CD4-positive, alpha-beta T cell (primary cell): ENCODE results near the gene BRD9. TPM values are rescaled to one million over a fixed set of nuclear protein-coding genes. Genes with fewer than 3 reads are reported as not detected.

ENCODE experiments used
- ATAC-seq: fragments of 200-7000 bp; cut with Tn5 transposase; one replicate; pipeline ENCODE4 v1.10.0; 2022; ENCODE audit warnings: mild to moderate bottlenecking; ENCODE audit not compliant: poor library complexity
- CTCF ChIA-PET: fragments of 350-600 bp; sonication (Branson Sonifier 250); formaldehyde crosslinking; loops from one replicate; lab custom pipeline; 2021; ENCODE audit warnings: antibody characterized with exemption, inconsistent platforms; lab: Charles Lee
- POLR2A ChIA-PET: fragments of 350-600 bp; sonication (Branson Sonifier 250); formaldehyde crosslinking; loops from one replicate; lab custom pipeline; 2021; ENCODE audit warnings: antibody characterized with exemption, inconsistent platforms; lab: Charles Lee
- DNase-seq, 14 experiments: peaks; one replicate each; pipeline ENCODE4 v3.0.0-alpha.2; 2013 to 2020; ENCODE audit warnings: mixed read lengths in 2 of 14
- H3K27ac ChIP-seq, 2 donors: one replicate each; pipeline versions ENCODE4 v1.5.1 to v1.7.0; 2013; ENCODE audit warnings: low read length in 2 of 2, low read depth in 1 of 2, mild to moderate bottlenecking in 1 of 2
- H3K27me3 ChIP-seq, 2 experiments: 1 replicate in 1 of 2; 2 replicates in 1 of 2; pipeline versions ENCODE4 v1.6.1 to v1.7.0; 2013; ENCODE audit warnings: low read length in 2 of 2, control low read depth in 1 of 2, mild to moderate bottlenecking in 1 of 2, moderate library complexity in 1 of 2; ENCODE audit not compliant: insufficient read depth in 2 of 2, control insufficient read depth in 1 of 2
- H3K36me3 ChIP-seq: one replicate; pipeline ENCODE4 v1.6.1; 2013; ENCODE audit warnings: low read length, control low read depth; ENCODE audit not compliant: insufficient read depth
- H3K4me1 ChIP-seq: one replicate; pipeline ENCODE4 v1.6.1; 2013; ENCODE audit warnings: low read length, control low read depth; ENCODE audit not compliant: insufficient read depth
- H3K4me3 ChIP-seq: one replicate; pipeline ENCODE4 v1.5.1; 2013; ENCODE audit warnings: mild to moderate bottlenecking, low read length, moderate library complexity
- H3K9me3 ChIP-seq, 2 experiments: 1 replicate in 1 of 2; 2 replicates in 1 of 2; pipeline versions ENCODE4 v1.6.1 to v1.7.0; 2013; ENCODE audit warnings: low read length in 2 of 2, mild to moderate bottlenecking in 2 of 2, control low read depth in 1 of 2, moderate library complexity in 1 of 2; ENCODE audit not compliant: control insufficient read depth in 1 of 2, insufficient read depth in 1 of 2
- H3K27ac Mint-ChIP-seq: one replicate; pipeline ENCODE4 v1.8.0; 2020; ENCODE audit warnings: mixed read lengths
- H3K27me3 Mint-ChIP-seq: one replicate; pipeline ENCODE4 v1.8.0; 2021; ENCODE audit warnings: mixed read lengths
- H3K36me3 Mint-ChIP-seq: one replicate; pipeline ENCODE4 v1.8.0; 2021; ENCODE audit warnings: low read depth, mixed read lengths
- H3K4me1 Mint-ChIP-seq: one replicate; pipeline ENCODE4 v1.8.0; 2021; ENCODE audit warnings: low read depth, mixed read lengths
- H3K4me3 Mint-ChIP-seq: one replicate; pipeline ENCODE4 v1.8.0; 2020; ENCODE audit warnings: mild to moderate bottlenecking, mixed read lengths
- H3K9me3 Mint-ChIP-seq: one replicate; pipeline ENCODE4 v1.8.0; 2020; ENCODE audit warnings: mixed read lengths
- CTCF ChIP-seq: fragments of 200-600 bp; IDR thresholded peaks from one replicate; pipeline ENCODE4 v1.8.0; 2022; ENCODE audit warnings: antibody characterized with exemption, mild to moderate bottlenecking
- intact Hi-C, 2 experiments: fragments of 100-400 bp; cut with DNase I in 1 of 2; cut with micrococcal nuclease in 1 of 2; formaldehyde crosslinking; loops; one replicate each; pipeline versions ENCODE4 v1.15.1 to v1.9.0; 2023 to 2025; cut with DNase I, micrococcal nuclease
- total RNA-seq, 174 experiments: library from RNA in 2 of 174; stranded (reverse) in 2 of 174; gene quantifications; one replicate each; pipeline ENCODE4 v1.2.3 and lab custom pipeline; 2021 to 2026

Gene BRD9
- total RNA-seq, 2 experiments from 2014 or later: 109 TPM

GRCh38 chr5:893711-894110 lies 1.1 kb upstream of the BRD9 start:
- Mint-ChIP-seq H3K4me3 (peak overlapping the region; percentile 76), H3K27me3 (no peaks in the 10 kb centered on the region), H3K4me1 (peaks cover 16% of the 10 kb centered on the region), H3K27ac (peak overlapping the region; percentile 40), H3K36me3 (peaks cover 22% of the 10 kb centered on the region), H3K9me3 (no peaks in the 10 kb centered on the region)
- peaks cover 26% of the 10 kb centered on the region for H3K36me3 ChIP-seq
- H3K4me3 ChIP-seq: no peak overlapping the region
- no peaks in the 10 kb centered on the region for H3K9me3 ChIP-seq
- no peak overlapping the region for H3K27ac ChIP-seq
- CTCF ChIA-PET: no interaction called here
- ATAC-seq (no peak), DNase-seq (no peak)
- H3K27me3 ChIP-seq: no peaks in the 10 kb centered on the region
- intact Hi-C loops: loop anchor here in 1 of 2 experiments (2.0 to 10.0 kb wide), 6 partner anchors 111 to 909 kb away; partner anchors contain the start of genes CEP72, EXOC3, NDUFS6 and ZDHHC11B
- no peak for TF ChIP-seq CTCF
- H3K4me1 ChIP-seq: peaks cover 30% of the 10 kb centered on the region
- POLR2A ChIA-PET: no interaction called here

- H3K27ac ChIP-seq: no peak overlapping the region
- H3K27me3 ChIP-seq: no peaks in the 10 kb centered on the region
- no peak overlapping the region for H3K27ac Mint-ChIP-seq
- H3K4me1 ChIP-seq: peaks cover 30% of the 10 kb centered on the region
- peaks cover 28% of the 10 kb centered on the region for H3K36me3 Mint-ChIP-seq
- no peak for ATAC-seq
- H3K4me1 Mint-ChIP-seq: peaks cover 22% of the 10 kb centered on the region
- peaks cover 32% of the 10 kb centered on the region for H3K36me3 ChIP-seq
- intact Hi-C loops: loop anchor here in 1 of 2 experiments (2.0 to 10.0 kb wide), 6 partner anchors 111 to 909 kb away; partner anchors contain the start of genes CEP72, EXOC3, NDUFS6 and ZDHHC11B
- TF ChIP-seq CTCF: no peak
- peak overlapping the region; percentile 76 for H3K4me3 Mint-ChIP-seq
- no peaks in the 10 kb centered on the region for H3K9me3 Mint-ChIP-seq
- no peak for DNase-seq
- H3K9me3 ChIP-seq: no peaks in the 10 kb centered on the region
- H3K27me3 Mint-ChIP-seq: no peaks in the 10 kb centered on the region
- CTCF ChIA-PET: interaction anchor here (1.2 kb wide), 1 partner anchor 10 kb away, joined by 6 read pairs; no protein-coding TSS in a partner anchor
- H3K4me3 ChIP-seq: peak overlapping the region; percentile 52
- POLR2A ChIA-PET: interaction anchor here (0.6 to 1.3 kb wide), 8 partner anchors 10 to 494 kb away, joined by 3 to 5 read pairs (median 3); partner anchors contain the start of gene TPPP
These were observed 521 bp upstream of the BRD9 start for GRCh38 chr5:893137-893506.

GRCh38 chr5:891837-892393 lies 686 bp downstream of the BRD9 start:
- Histone ChIP-seq H3K27ac (peak overlapping the region; percentile 48 to 67), H3K9me3 (no peaks in the 10 kb centered on the region), H3K36me3 (peaks cover 44% of the 10 kb centered on the region), H3K27me3 (no peaks in the 10 kb centered on the region), H3K4me1 (peaks cover 30% of the 10 kb centered on the region), H3K4me3 (peak overlapping the region; percentile 95)
- CTCF ChIA-PET: interaction anchor here (1.2 kb wide), 1 partner anchor 11 kb away, joined by 6 read pairs; no protein-coding TSS in a partner anchor
- peak; percentile 4 for ATAC-seq
- H3K27ac Mint-ChIP-seq: peak overlapping the region; percentile 90
- peaks cover 40% of the 10 kb centered on the region for H3K36me3 Mint-ChIP-seq
- no peak for TF ChIP-seq CTCF
- intact Hi-C loops: loop anchor here in 1 of 2 experiments (2.0 to 10.0 kb wide), 6 partner anchors 110 to 910 kb away; partner anchors contain the start of genes CEP72, EXOC3, NDUFS6 and ZDHHC11B
- peak in 4 of 14 experiments; percentile 5 to 29 (median 14) for DNase-seq
- H3K9me3 Mint-ChIP-seq: no peaks in the 10 kb centered on the region
- peak overlapping the region; percentile 92 for H3K4me3 Mint-ChIP-seq
- POLR2A ChIA-PET: interaction anchor here (1.0 to 1.3 kb wide), 6 partner anchors 9 to 452 kb away, joined by 3 to 4 read pairs (median 3); partner anchors contain the start of gene TPPP
- no peaks in the 10 kb centered on the region for H3K27me3 Mint-ChIP-seq
- H3K4me1 Mint-ChIP-seq: peaks cover 30% of the 10 kb centered on the region
